ENCODE results near the gene POLR1E.

The POLR1E gene

DNA sequence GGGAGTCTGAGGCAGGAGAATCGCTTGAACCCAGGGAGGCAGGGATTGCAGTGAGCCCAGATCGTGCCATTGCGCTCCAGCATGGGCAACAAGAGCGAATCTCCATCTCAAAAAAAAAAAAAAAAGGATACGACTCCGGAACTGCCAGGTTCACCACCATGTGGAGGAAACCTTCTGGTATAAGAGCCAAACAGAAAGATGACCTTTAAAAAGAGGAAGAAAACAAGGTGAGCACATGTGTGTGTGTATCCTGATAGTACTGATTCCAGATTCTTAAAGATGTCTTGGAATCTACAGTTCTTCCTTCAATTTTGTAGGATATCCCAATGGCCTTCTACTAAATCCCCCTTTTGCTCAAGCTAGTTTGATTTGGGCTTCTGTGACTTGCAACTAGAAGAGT lies 56.7 kb downstream of the POLR1E start:
- DNase-seq = no peak
- Histone ChIP-seq H3K36me3 (replicated peaks; ENCODE audit: insufficient read depth, low read length) (no peaks in the 10 kb centered on the region), H3K4me3 (ENCODE audit: low read length) (no peak overlapping the region), H3K27me3 (replicated peaks; ENCODE audit: insufficient read depth, low read length) (no peaks in the 10 kb centered on the region), H3K9me2 (replicated peaks; ENCODE audit: insufficient read depth, low read length) (no peaks in the 10 kb centered on the region), H3K4me2 (ENCODE audit: low read depth, low read length) (no peak overlapping the region), H3K9ac (ENCODE audit: low read length) (no peak overlapping the region), H3K4me1 (ENCODE audit: low read length) (peaks cover 10% of the 10 kb centered on the region), H4K20me1 (ENCODE audit: insufficient read depth, low read length) (no peaks in the 10 kb centered on the region), H2AFZ (ENCODE audit: low read length) (no peak overlapping the region), H3K27ac (ENCODE audit: low read length) (no peak overlapping the region), H3K9me3 (replicated peaks; ENCODE audit: insufficient read depth, low read length) (no peaks in the 10 kb centered on the region), H3K79me2 (ENCODE audit: low read length) (no peaks in the 10 kb centered on the region), H3F3A (ENCODE audit: insufficient read depth, low read length) (no peaks in the 10 kb centered on the region)
- TF ChIP-seq EZH2phosphoT487 (IDR thresholded peaks at IDR 0.05; ENCODE audit: low read length) (no peak), EZH2 (optimal IDR thresholded peaks at IDR 0.05; ENCODE audit: low read depth, low read length) (no peak)

DNA sequence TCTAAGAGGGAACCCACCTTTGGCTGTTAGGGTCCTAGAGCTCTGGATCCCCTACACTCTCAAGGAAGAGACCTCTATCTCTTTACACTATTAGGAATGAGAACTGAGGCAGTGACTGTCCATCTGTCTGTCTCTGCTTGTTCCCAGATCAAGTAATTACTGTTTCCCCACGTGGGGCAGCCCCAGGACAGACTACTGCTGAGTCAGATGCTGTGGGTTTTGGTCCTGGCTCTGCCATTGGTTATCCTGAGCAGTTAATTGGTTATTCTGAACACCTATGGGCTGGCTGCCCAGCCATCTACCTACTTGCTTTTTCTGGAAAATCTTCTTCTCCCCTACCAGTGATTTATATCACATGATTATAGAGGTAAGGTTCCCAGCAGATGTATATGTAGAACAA lies 57.1 kb downstream of the POLR1E start:
- peak; percentile 11 for DNase-seq
- H3F3A ChIP-seq (ENCODE audit: insufficient read depth, low read length) = no peaks in the 10 kb centered on the region
- H3K79me2 ChIP-seq (ENCODE audit: low read length) = no peaks in the 10 kb centered on the region
- no peaks in the 10 kb centered on the region for H4K20me1 ChIP-seq (ENCODE audit: insufficient read depth, low read length)
- no peak overlapping the region for H3K27ac ChIP-seq (ENCODE audit: low read length)
- no peak overlapping the region for H3K4me2 ChIP-seq (ENCODE audit: low read depth, low read length)
- H3K27me3 ChIP-seq (replicated peaks; ENCODE audit: insufficient read depth, low read length) = no peaks in the 10 kb centered on the region
- H3K9me2 ChIP-seq (replicated peaks; ENCODE audit: insufficient read depth, low read length) = no peaks in the 10 kb centered on the region
- no peaks in the 10 kb centered on the region for H3K9me3 ChIP-seq (replicated peaks; ENCODE audit: insufficient read depth, low read length)
- H3K4me3 ChIP-seq (ENCODE audit: low read length) = no peak overlapping the region
- no peak overlapping the region for H2AFZ ChIP-seq (ENCODE audit: low read length)
- no peaks in the 10 kb centered on the region for H3K36me3 ChIP-seq (replicated peaks; ENCODE audit: insufficient read depth, low read length)
- TF ChIP-seq, protein P1, sequence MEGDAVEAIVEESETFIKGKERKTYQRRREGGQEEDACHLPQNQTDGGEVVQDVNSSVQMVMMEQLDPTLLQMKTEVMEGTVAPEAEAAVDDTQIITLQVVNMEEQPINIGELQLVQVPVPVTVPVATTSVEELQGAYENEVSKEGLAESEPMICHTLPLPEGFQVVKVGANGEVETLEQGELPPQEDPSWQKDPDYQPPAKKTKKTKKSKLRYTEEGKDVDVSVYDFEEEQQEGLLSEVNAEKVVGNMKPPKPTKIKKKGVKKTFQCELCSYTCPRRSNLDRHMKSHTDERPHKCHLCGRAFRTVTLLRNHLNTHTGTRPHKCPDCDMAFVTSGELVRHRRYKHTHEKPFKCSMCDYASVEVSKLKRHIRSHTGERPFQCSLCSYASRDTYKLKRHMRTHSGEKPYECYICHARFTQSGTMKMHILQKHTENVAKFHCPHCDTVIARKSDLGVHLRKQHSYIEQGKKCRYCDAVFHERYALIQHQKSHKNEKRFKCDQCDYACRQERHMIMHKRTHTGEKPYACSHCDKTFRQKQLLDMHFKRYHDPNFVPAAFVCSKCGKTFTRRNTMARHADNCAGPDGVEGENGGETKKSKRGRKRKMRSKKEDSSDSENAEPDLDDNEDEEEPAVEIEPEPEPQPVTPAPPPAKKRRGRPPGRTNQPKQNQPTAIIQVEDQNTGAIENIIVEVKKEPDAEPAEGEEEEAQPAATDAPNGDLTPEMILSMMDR (IDR thresholded peaks at IDR 0.05; ENCODE audit: low read length) = no peak
- TF ChIP-seq EZH2 (optimal IDR thresholded peaks at IDR 0.05; ENCODE audit: low read depth, low read length) (no peak), EZH2phosphoT487 (IDR thresholded peaks at IDR 0.05; ENCODE audit: low read length) (no peak)
- no peak overlapping the region for H3K9ac ChIP-seq (ENCODE audit: low read length)
- peaks cover 10% of the 10 kb centered on the region for H3K4me1 ChIP-seq (ENCODE audit: low read length)

DNA sequence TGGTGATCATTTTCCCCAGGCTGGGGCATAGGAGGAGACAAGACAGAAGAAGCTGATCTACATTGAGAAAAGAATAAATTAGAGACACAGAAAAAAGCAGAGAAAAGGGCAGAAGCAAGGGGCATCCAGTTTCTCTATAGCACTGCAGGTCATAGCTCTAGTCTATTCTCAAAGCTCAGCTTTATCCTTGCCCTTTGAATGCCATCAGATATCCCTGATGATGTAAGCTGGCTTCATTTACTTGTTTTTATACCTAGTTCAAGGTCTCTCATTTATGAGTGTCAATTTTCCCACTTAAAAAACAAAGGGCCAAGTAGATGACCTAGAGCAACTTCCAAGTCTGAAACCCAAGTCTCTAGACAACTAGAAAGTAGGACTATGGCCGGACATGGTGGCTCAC lies 57.7 kb downstream of the POLR1E start:
- Histone ChIP-seq H3K4me3 (ENCODE audit: low read length) (no peak overlapping the region), H3K27me3 (replicated peaks; ENCODE audit: insufficient read depth, low read length) (no peaks in the 10 kb centered on the region), H3K27ac (ENCODE audit: low read length) (no peak overlapping the region), H3K9ac (ENCODE audit: low read length) (no peak overlapping the region), H3K9me3 (replicated peaks; ENCODE audit: insufficient read depth, low read length) (no peaks in the 10 kb centered on the region), H3K4me1 (ENCODE audit: low read length) (peaks cover 10% of the 10 kb centered on the region), H3K79me2 (ENCODE audit: low read length) (no peaks in the 10 kb centered on the region), H3K4me2 (ENCODE audit: low read depth, low read length) (no peak overlapping the region), H4K20me1 (ENCODE audit: insufficient read depth, low read length) (no peaks in the 10 kb centered on the region), H3F3A (ENCODE audit: insufficient read depth, low read length) (no peaks in the 10 kb centered on the region), H3K9me2 (replicated peaks; ENCODE audit: insufficient read depth, low read length) (no peaks in the 10 kb centered on the region), H3K36me3 (replicated peaks; ENCODE audit: insufficient read depth, low read length) (no peaks in the 10 kb centered on the region), H2AFZ (ENCODE audit: low read length) (no peak overlapping the region)
- DNase-seq = no peak
- TF ChIP-seq EZH2 (optimal IDR thresholded peaks at IDR 0.05; ENCODE audit: low read depth, low read length) (no peak), EZH2phosphoT487 (IDR thresholded peaks at IDR 0.05; ENCODE audit: low read length) (no peak)
- TF ChIP-seq, protein P1 (IDR thresholded peaks at IDR 0.05; ENCODE audit: low read length) = no peak

DNA sequence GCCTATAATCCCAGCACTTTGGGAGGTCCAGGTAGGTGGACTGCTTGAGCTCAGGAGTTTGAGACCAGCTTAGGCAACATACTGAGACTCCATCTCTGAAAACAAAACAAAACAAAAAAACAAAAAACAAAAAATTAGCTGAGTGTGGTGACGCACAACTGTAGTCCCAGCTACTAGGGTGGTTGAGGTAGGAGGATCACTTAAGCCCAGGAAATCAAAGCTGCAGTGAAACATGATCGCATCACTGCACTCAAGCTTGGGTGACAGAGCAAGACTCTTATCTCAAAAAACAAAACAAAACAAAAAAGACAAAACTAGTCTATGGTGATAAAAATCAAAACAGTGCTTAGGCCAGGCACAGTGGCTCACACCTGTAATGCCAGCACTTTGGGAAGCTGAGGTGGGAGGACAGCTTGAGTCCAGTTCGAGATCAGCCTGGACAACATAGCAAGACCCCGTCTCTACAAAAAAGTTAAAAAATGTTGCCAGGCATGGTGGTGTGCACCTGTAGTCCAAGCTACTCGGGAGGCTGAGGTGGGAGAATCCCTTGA lies 61.7 kb downstream of the POLR1E start:
- Histone ChIP-seq H3K79me2 (ENCODE audit: low read length) (no peaks in the 10 kb centered on the region), H3K4me2 (ENCODE audit: low read depth, low read length) (no peak overlapping the region), H4K20me1 (ENCODE audit: insufficient read depth, low read length) (no peaks in the 10 kb centered on the region), H3K9me2 (replicated peaks; ENCODE audit: insufficient read depth, low read length) (no peaks in the 10 kb centered on the region), H3K9ac (ENCODE audit: low read length) (no peak overlapping the region), H3K36me3 (replicated peaks; ENCODE audit: insufficient read depth, low read length) (no peaks in the 10 kb centered on the region), H3K27ac (ENCODE audit: low read length) (no peak overlapping the region), H3K4me1 (ENCODE audit: low read length) (peaks cover 22% of the 10 kb centered on the region), H3K27me3 (replicated peaks; ENCODE audit: insufficient read depth, low read length) (no peaks in the 10 kb centered on the region), H3K4me3 (ENCODE audit: low read length) (no peak overlapping the region), H3F3A (ENCODE audit: insufficient read depth, low read length) (peaks cover 8% of the 10 kb centered on the region; the same call in 1 of the 2 replicates), H3K9me3 (replicated peaks; ENCODE audit: insufficient read depth, low read length) (no peaks in the 10 kb centered on the region), H2AFZ (ENCODE audit: low read length) (no peak overlapping the region)
- DNase-seq = no peak
- no peak for TF ChIP-seq EZH2 (optimal IDR thresholded peaks at IDR 0.05; ENCODE audit: low read depth, low read length)
- no peak for TF ChIP-seq EZH2phosphoT487 (IDR thresholded peaks at IDR 0.05; ENCODE audit: low read length)
- TF ChIP-seq, protein P1 (IDR thresholded peaks at IDR 0.05; ENCODE audit: low read length) = no peak

Measured in MM.1S (cell line).